ENCODE data around the gene DNAJC1.

GRCh38 chr10:21825345-21825744 lies 178.2 kb downstream of the DNAJC1 start:
- TF ChIP-seq, protein P1, sequence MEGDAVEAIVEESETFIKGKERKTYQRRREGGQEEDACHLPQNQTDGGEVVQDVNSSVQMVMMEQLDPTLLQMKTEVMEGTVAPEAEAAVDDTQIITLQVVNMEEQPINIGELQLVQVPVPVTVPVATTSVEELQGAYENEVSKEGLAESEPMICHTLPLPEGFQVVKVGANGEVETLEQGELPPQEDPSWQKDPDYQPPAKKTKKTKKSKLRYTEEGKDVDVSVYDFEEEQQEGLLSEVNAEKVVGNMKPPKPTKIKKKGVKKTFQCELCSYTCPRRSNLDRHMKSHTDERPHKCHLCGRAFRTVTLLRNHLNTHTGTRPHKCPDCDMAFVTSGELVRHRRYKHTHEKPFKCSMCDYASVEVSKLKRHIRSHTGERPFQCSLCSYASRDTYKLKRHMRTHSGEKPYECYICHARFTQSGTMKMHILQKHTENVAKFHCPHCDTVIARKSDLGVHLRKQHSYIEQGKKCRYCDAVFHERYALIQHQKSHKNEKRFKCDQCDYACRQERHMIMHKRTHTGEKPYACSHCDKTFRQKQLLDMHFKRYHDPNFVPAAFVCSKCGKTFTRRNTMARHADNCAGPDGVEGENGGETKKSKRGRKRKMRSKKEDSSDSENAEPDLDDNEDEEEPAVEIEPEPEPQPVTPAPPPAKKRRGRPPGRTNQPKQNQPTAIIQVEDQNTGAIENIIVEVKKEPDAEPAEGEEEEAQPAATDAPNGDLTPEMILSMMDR (IDR thresholded peaks at IDR 0.05) = no peak
- TF ChIP-seq POLR2A (IDR thresholded peaks at IDR 0.05) = no peak
